GM18519 (cell line): ENCODE data around the gene HSPA12B.

Experiments
- ATAC-seq: cut with Tn5 transposase; IDR thresholded peaks from one replicate; pipeline ENCODE4 v1.9.1; 2021; ENCODE audit warnings: mild to moderate bottlenecking, moderate library complexity; ENCODE audit not compliant: unreplicated experiment, low FRiP score

Gene HSPA12B

GRCh38 chr20:3732327-3733118 is at the start of gene HSPA12B:
TSS of gene HSPA12B (plus strand) at chr20:3732685. CDS start at chr20:3738675, 5,990 bp downstream.
- ATAC-seq = no peak

GRCh38 chr20:3685341-3685740 is 47.1 kb upstream of the HSPA12B start:
- no peak for ATAC-seq

- ATAC-seq = no peak
Observed at GRCh38 chr20:3686421-3686820, 46.1 kb upstream of the HSPA12B start.

GRCh38 chr20:3686867-3687321 is 45.6 kb upstream of the HSPA12B start:
- ATAC-seq = no peak

- no peak for ATAC-seq
Observed at GRCh38 chr20:3687655-3688054, 44.8 kb upstream of the HSPA12B start.

GRCh38 chr20:3689978-3690377 is 42.5 kb upstream of the HSPA12B start:
- no peak for ATAC-seq

- ATAC-seq = no peak
Observed at GRCh38 chr20:3690413-3690812, 42.1 kb upstream of the HSPA12B start.

- no peak for ATAC-seq
Observed at GRCh38 chr20:3691306-3691705, 41.2 kb upstream of the HSPA12B start.

GRCh38 chr20:3691897-3692296 is 40.6 kb upstream of the HSPA12B start:
- no peak for ATAC-seq

GRCh38 chr20:3692706-3693294 is 39.7 kb upstream of the HSPA12B start:
- no peak for ATAC-seq

- no peak for ATAC-seq
Observed at GRCh38 chr20:3693376-3693775, 39.1 kb upstream of the HSPA12B start.

- ATAC-seq = no peak
Observed at GRCh38 chr20:3694864-3695263, 37.6 kb upstream of the HSPA12B start.

- no peak for ATAC-seq
Observed at GRCh38 chr20:3696200-3696599, 36.3 kb upstream of the HSPA12B start.

GRCh38 chr20:3696745-3697587 is 35.5 kb upstream of the HSPA12B start:
- ATAC-seq = no peak

GRCh38 chr20:3697588-3698305 is 34.7 kb upstream of the HSPA12B start:
- no peak for ATAC-seq

- no peak for ATAC-seq
Observed at GRCh38 chr20:3698591-3699001, 33.9 kb upstream of the HSPA12B start.

GRCh38 chr20:3699037-3699436 is 33.4 kb upstream of the HSPA12B start:
- no peak for ATAC-seq

GRCh38 chr20:3701061-3701998 is 31.2 kb upstream of the HSPA12B start:
- ATAC-seq = no peak

GRCh38 chr20:3702611-3703391 is 29.7 kb upstream of the HSPA12B start:
- ATAC-seq = no peak
